Endodermal cell (in vitro differentiated cells): ENCODE measurements around the gene PTPN1. TPM values are rescaled to one million over a fixed set of nuclear protein-coding genes. Genes with fewer than 3 reads are reported as not detected.

Experiments
- DNase-seq: peaks from one replicate; pipeline ENCODE4 v3.0.0-alpha.2; 2017
- H3K27ac ChIP-seq: 2 replicates; pipeline ENCODE4 v1.5.1; 2013; ENCODE audit warnings: mild to moderate bottlenecking, low read depth, low read length, moderate library complexity
- H3K27me3 ChIP-seq: 2 replicates; pipeline ENCODE4 v1.6.1; 2013; ENCODE audit warnings: mild to moderate bottlenecking, low read length, moderate library complexity; ENCODE audit not compliant: insufficient read depth, control insufficient read depth, poor library complexity, severe bottlenecking
- H3K36me3 ChIP-seq: 2 replicates; pipeline ENCODE4 v1.7.0; 2013; ENCODE audit warnings: mild to moderate bottlenecking, low read length, moderate library complexity; ENCODE audit not compliant: control insufficient read depth, insufficient read depth
- H3K4me1 ChIP-seq: one replicate; pipeline ENCODE4 v1.7.0; 2013; ENCODE audit warnings: low read length; ENCODE audit not compliant: control insufficient read depth, insufficient read depth
- H3K4me3 ChIP-seq: 2 replicates; pipeline ENCODE4 v1.5.1; 2013; ENCODE audit warnings: mild to moderate bottlenecking, low read length, moderate library complexity
- H3K9ac ChIP-seq: 2 replicates; pipeline ENCODE4 v1.6.1; 2013; ENCODE audit warnings: mild to moderate bottlenecking, low read length, moderate library complexity; ENCODE audit not compliant: poor library complexity, severe bottlenecking; ENCODE audit errors: extremely low read depth
- H3K9me3 ChIP-seq: 2 replicates; pipeline ENCODE4 v1.6.1; 2013; ENCODE audit warnings: mild to moderate bottlenecking, low read length, moderate library complexity; ENCODE audit not compliant: control insufficient read depth
- H3K27ac Mint-ChIP-seq: 2 replicates; pipeline ENCODE4 v1.8.0; 2020; ENCODE audit warnings: mixed read lengths
- H3K27me3 Mint-ChIP-seq: 2 replicates; pipeline ENCODE4 v1.8.0; 2021; ENCODE audit warnings: mild to moderate bottlenecking, mixed read lengths; ENCODE audit not compliant: insufficient read depth
- H3K36me3 Mint-ChIP-seq: 2 replicates; pipeline ENCODE4 v1.8.0; 2020; ENCODE audit warnings: low read depth, mixed read lengths
- H3K4me1 Mint-ChIP-seq: 2 replicates; pipeline ENCODE4 v1.8.0; 2020; ENCODE audit warnings: mixed read lengths
- H3K4me3 Mint-ChIP-seq: 2 replicates; pipeline ENCODE4 v1.8.0; 2020; ENCODE audit warnings: mild to moderate bottlenecking, moderate library complexity, mixed read lengths
- H3K9me3 Mint-ChIP-seq: 2 replicates; pipeline ENCODE4 v1.8.0; 2020; ENCODE audit warnings: mild to moderate bottlenecking, mixed read lengths
- WGBS, 2 experiments: methylation state at CpG; one replicate each; pipeline versions ENCODE4 v1.1.5 to v1.1.7; 2013; ENCODE audit warnings: missing lambda C conversion rate in 2 of 2, mixed read lengths in 1 of 2; ENCODE audit not compliant: insufficient coverage in 1 of 2, insufficient read length in 1 of 2; 5-methylcytosine and 5-hydroxymethylcytosine counted together
- total RNA-seq, 2 donors: library from RNA; stranded (reverse); fragmentation: NEBNext Ultra II Directional in 1 of 2; extraction: Animal tissue kit (Norgen Biotek cat#: 25700) in 1 of 2; gene quantifications; 2 replicates in 1 of 2; 3 replicates in 1 of 2; pipeline ENCODE4 v1.2.1, GENCODE V29; 2021
- TF ChIP-seq, protein P1 (sequence below): fragments of 200-600 bp; sonication (generic); conservative IDR thresholded peaks from 2 replicates; pipeline ENCODE4 v1.5.0; 2021; ENCODE audit warnings: antibody characterized with exemption, mild to moderate bottlenecking

PTPN1 gene
- total RNA-seq, 2 donors from 2014 or later: 25.4 to 28.7 TPM

DNA sequence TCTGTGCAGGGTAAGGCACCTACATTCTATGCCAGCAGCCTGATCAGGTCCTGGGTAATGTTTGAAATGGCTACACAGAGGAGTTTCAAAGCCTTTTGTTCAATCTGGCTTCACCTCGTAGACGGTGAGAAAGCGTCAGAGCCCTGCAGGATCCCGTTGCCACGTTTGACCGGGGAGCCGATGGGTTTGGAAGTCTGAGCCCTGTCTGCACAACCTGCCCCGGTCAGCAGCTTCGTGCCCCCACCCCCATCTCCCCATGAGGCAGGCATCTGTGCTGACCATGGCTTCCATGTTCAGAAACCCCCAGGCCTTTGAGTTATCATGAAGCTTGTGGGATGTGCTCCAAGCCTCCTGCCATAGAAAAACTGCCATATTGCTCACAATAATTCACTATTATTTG, 63.9 kb downstream of the PTPN1 start:
- Mint-ChIP-seq H3K9me3 (no peaks in the 10 kb centered on the region), H3K4me1 (peaks cover 5% of the 10 kb centered on the region), H3K4me3 (no peak overlapping the region), H3K27ac (no peak overlapping the region), H3K36me3 (peaks cover 39% of the 10 kb centered on the region), H3K27me3 (no peaks in the 10 kb centered on the region)
- 91 to 96% methylated on average over 7 to 9 of the region's 9 CpGs for WGBS, 2 experiments
- no peak for DNase-seq
- Histone ChIP-seq H3K27me3 (no peaks in the 10 kb centered on the region), H3K27ac (no peak overlapping the region), H3K9ac (no peak overlapping the region), H3K9me3 (no peaks in the 10 kb centered on the region), H3K4me1 (no peaks in the 10 kb centered on the region), H3K4me3 (no peak overlapping the region), H3K36me3 (peaks cover 51% of the 10 kb centered on the region)
- TF ChIP-seq, protein P1, sequence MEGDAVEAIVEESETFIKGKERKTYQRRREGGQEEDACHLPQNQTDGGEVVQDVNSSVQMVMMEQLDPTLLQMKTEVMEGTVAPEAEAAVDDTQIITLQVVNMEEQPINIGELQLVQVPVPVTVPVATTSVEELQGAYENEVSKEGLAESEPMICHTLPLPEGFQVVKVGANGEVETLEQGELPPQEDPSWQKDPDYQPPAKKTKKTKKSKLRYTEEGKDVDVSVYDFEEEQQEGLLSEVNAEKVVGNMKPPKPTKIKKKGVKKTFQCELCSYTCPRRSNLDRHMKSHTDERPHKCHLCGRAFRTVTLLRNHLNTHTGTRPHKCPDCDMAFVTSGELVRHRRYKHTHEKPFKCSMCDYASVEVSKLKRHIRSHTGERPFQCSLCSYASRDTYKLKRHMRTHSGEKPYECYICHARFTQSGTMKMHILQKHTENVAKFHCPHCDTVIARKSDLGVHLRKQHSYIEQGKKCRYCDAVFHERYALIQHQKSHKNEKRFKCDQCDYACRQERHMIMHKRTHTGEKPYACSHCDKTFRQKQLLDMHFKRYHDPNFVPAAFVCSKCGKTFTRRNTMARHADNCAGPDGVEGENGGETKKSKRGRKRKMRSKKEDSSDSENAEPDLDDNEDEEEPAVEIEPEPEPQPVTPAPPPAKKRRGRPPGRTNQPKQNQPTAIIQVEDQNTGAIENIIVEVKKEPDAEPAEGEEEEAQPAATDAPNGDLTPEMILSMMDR: no peak

DNA sequence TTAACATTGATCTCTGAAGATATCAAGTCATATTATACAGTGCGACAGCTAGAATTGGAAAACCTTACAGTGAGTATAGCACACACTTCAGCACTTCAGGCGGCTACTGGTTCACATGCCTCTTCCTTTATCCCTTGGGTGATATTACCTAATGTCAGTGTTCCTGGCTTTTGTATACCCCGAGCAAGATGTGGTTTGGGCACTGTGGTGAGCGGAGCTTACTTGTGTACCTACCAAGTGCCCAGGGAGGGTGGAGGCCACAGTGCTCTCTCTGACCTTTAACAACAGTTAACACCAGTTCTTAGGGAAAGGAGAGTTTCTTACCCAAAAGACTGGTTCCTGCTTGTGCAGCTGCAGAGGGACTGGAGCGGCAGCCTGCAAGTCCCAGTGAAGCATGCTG, 64.4 kb downstream of the PTPN1 start:
- Mint-ChIP-seq H3K4me1 (peaks cover 5% of the 10 kb centered on the region), H3K4me3 (no peak overlapping the region), H3K36me3 (peaks cover 40% of the 10 kb centered on the region), H3K27ac (no peak overlapping the region), H3K9me3 (no peaks in the 10 kb centered on the region), H3K27me3 (no peaks in the 10 kb centered on the region)
- 93 to 95% methylated on average over 5 of the region's 5 CpGs for WGBS, 2 experiments
- no peaks in the 10 kb centered on the region for H3K27me3 ChIP-seq
- TF ChIP-seq, protein P1: no peak
- H3K27ac ChIP-seq: no peak overlapping the region
- peaks cover 55% of the 10 kb centered on the region for H3K36me3 ChIP-seq
- H3K4me1 ChIP-seq: no peaks in the 10 kb centered on the region
- H3K9ac ChIP-seq: no peak overlapping the region
- no peak for DNase-seq
- H3K9me3 ChIP-seq: no peaks in the 10 kb centered on the region
- H3K4me3 ChIP-seq: no peak overlapping the region

DNA sequence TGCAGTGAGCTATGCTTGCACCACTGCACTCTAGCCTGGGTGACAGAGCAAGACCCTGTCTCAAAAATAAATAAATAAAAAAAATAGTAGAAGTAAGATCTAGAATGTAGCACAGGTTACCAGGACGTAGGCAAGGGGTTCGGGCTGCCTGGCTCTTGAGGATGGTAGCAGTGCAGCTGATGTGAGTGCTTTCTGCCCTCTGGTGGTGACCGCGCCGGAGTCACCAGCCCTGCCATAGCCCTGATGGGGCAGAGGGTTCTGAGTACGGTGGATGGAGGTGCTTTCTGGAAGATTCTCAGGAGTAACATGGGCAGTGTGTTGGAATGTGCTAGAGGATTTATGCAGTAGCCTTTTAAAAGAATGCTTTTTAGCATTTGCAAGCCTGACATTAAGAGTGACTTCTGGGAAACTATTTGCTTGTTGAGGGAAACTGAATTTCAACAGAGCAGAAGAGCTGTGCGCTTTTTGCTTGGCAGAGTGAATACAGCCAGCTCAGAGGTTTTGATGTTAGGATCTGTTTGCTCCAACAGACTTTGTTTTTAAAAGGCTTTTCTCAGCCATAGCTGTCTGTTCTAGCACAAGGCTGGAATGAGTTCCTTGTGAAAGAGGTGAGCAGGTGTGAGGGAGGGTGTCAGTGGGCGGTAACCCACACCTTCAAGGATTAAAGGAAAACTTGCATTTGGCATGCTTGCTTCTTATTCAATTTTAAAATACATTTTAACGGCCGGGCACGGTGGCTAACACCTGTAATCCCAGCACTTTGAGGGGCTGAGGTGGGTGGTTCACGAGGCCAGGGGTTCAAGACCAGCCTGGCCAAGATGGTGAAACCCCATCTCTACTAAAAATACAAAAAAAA, 65.9 kb downstream of the PTPN1 start:
- no peaks in the 10 kb centered on the region for H3K9me3 ChIP-seq
- Mint-ChIP-seq H3K4me1 (peaks cover 4% of the 10 kb centered on the region), H3K27ac (no peak overlapping the region), H3K27me3 (no peaks in the 10 kb centered on the region), H3K4me3 (no peak overlapping the region), H3K9me3 (no peaks in the 10 kb centered on the region), H3K36me3 (peaks cover 53% of the 10 kb centered on the region)
- H3K27ac ChIP-seq: no peak overlapping the region
- no peaks in the 10 kb centered on the region for H3K4me1 ChIP-seq
- 75 to 81% methylated on average over 2 to 12 of the region's 12 CpGs for WGBS, 2 experiments
- TF ChIP-seq, protein P1: peak; percentile 88
- DNase-seq: peak; percentile 89
- no peak overlapping the region for H3K9ac ChIP-seq
- no peak overlapping the region for H3K4me3 ChIP-seq
- no peaks in the 10 kb centered on the region for H3K27me3 ChIP-seq
- H3K36me3 ChIP-seq: peaks cover 70% of the 10 kb centered on the region
